ENCODE measurements around the gene STK10.

Gene STK10

DNA sequence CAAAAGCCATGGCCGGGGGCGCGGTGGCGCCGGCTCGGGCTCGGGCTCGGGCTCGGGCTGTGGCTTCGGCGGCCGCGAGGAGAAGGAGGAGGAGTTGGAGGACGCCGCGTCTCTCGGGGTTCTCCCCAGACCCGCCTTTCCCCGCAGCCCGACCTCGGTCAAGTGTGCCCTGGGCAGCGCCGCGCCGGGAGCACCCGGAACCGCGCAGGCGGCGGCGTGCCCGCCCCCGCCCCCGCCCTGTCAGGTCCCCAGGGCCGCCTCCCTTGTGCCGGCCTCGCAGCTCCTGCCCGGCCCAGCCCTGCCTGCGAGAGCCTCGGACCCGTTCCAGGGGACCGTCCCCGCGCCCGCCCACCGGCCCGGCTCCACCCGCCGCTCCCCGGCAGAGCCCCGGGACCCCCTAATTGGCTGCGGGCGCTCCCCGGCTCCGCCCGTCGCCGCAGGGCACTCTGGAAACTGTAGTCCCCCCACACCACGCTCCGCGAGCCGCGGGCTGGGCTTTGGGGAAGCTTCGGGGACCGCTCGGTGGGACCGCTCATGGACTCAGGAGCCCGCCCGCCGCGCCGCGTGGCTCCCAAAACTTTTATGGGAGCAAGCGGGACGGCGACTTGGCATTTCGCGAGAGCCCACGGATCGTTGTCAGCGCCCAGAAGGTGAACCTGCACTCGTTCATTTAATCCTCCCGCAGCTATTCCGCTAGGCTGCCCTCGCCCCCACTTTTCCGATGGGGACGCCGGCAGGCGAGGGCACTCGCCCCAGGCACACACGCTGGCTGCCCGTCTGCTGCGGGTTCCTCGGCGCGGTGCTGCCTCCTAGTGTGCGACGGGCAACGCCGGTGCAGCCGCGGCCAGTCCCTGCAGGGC, at the start of gene STK10:
TSS of gene STK10 (minus strand) at position 192 of the 860 bp plus-strand sequence. CDS start at position 10, 182 bp downstream.
- Histone ChIP-seq H3K4me3 (ENCODE audit: low read depth in 1 of 2, low read length in 2 of 2) (peak within 1 kb of the TSS; percentile 92 to 98), H3K4me2 (ENCODE audit: insufficient read depth, low read length) (peak within 1 kb of the TSS; percentile 89), H3K27ac (ENCODE audit: low read length) (peak within 1 kb of the TSS; percentile 70), H3K36me3 (ENCODE audit: insufficient read depth, low read length) (peaks cover 3% of the 10 kb centered on the region; the same call in 1 of the 2 replicates), H4K20me1 (ENCODE audit: insufficient read depth, low read length) (peaks cover 20% of the 10 kb centered on the region), H3K9me3 (ENCODE audit: insufficient read depth, low read length, severe bottlenecking) (no peaks in the 10 kb centered on the region), H3K4me1 (ENCODE audit: insufficient read depth, low read length) (peaks cover 34% of the 10 kb centered on the region), H3K27me3 (ENCODE audit: insufficient read depth, low read length, poor library complexity) (peaks cover 6% of the 10 kb centered on the region), H2AFZ (ENCODE audit: low read depth, low read length) (peak within 1 kb of the TSS; percentile 95), H3K9ac (ENCODE audit: low read depth, low read length) (peak within 1 kb of the TSS; percentile 81), H3K79me2 (ENCODE audit: insufficient read depth, low read length) (peaks cover 44% of the 10 kb centered on the region)
- peak; percentile 89 for DNase-seq
- TF ChIP-seq, protein P1, sequence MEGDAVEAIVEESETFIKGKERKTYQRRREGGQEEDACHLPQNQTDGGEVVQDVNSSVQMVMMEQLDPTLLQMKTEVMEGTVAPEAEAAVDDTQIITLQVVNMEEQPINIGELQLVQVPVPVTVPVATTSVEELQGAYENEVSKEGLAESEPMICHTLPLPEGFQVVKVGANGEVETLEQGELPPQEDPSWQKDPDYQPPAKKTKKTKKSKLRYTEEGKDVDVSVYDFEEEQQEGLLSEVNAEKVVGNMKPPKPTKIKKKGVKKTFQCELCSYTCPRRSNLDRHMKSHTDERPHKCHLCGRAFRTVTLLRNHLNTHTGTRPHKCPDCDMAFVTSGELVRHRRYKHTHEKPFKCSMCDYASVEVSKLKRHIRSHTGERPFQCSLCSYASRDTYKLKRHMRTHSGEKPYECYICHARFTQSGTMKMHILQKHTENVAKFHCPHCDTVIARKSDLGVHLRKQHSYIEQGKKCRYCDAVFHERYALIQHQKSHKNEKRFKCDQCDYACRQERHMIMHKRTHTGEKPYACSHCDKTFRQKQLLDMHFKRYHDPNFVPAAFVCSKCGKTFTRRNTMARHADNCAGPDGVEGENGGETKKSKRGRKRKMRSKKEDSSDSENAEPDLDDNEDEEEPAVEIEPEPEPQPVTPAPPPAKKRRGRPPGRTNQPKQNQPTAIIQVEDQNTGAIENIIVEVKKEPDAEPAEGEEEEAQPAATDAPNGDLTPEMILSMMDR (IDR thresholded peaks at IDR 0.05; ENCODE audit: borderline replicate concordance, extremely low read depth, low read length, poor library complexity, severe bottlenecking), result peak; percentile 93
- no peak for TF ChIP-seq EZH2 (IDR thresholded peaks at IDR 0.05; ENCODE audit: borderline replicate concordance, low read depth, low read length, severe bottlenecking)
- ATAC-seq (ENCODE audit: insufficient read depth, low read depth), result peak; percentile 90

DNA sequence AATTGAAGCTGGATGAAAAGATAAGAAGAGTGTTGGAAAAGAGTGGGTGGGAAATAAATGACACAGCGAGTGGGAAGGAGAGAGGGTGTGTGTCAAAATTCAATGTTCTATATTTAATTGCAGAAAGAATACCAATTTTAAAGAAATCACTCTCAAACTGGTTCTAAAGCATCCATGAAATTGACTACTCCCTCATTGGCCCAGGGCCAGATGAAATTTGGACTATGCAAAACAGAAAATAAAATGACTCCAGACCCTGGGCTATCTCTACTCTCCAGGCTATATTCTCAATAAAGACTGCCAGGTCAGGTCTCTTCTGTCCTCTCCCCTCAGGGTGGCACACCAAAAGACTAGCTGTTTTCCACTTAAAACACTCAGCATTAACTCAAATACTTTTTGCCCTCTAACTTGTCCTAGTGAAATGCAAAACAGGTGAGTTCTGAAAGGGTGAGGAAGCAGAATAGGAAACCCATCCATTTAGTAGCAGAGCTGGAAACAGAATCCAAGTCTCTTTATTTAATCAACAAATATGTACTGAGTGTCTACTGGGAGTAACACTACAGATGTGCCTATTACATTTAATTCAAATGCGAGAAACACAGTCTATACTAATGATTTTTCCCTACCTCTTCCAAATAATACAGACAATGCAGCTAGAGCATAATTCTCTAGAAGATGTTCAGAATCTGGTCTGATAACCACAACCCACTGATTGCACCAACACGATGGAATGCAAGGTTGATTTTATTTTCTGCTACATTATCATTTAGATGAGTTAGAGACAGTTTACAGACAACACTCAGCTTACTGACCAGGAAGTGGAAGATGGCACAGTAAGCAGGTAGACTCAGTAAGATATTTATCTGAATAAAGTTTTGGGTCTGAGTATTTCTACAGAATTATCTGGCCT, 48.1 kb upstream of the STK10 start:
- Histone ChIP-seq H3K4me3 (ENCODE audit: low read depth in 1 of 2, low read length in 2 of 2) (no peak overlapping the region), H3K9ac (ENCODE audit: low read depth, low read length) (no peak overlapping the region), H3K4me2 (ENCODE audit: insufficient read depth, low read length) (no peak overlapping the region), H3K9me3 (ENCODE audit: insufficient read depth, low read length, severe bottlenecking) (no peaks in the 10 kb centered on the region), H2AFZ (ENCODE audit: low read depth, low read length) (no peak overlapping the region), H3K79me2 (ENCODE audit: insufficient read depth, low read length) (peaks cover 13% of the 10 kb centered on the region), H3K27ac (ENCODE audit: low read length) (no peak overlapping the region), H3K4me1 (ENCODE audit: insufficient read depth, low read length) (peaks cover 21% of the 10 kb centered on the region), H4K20me1 (ENCODE audit: insufficient read depth, low read length) (peaks cover 18% of the 10 kb centered on the region; the same call in 1 of the 2 replicates), H3K27me3 (ENCODE audit: insufficient read depth, low read length, poor library complexity) (no peaks in the 10 kb centered on the region), H3K36me3 (ENCODE audit: insufficient read depth, low read length) (peaks cover 29% of the 10 kb centered on the region)
- no peak for DNase-seq
- TF ChIP-seq, protein P1 (IDR thresholded peaks at IDR 0.05; ENCODE audit: borderline replicate concordance, extremely low read depth, low read length, poor library complexity, severe bottlenecking), result no peak
- TF ChIP-seq EZH2 (IDR thresholded peaks at IDR 0.05; ENCODE audit: borderline replicate concordance, low read depth, low read length, severe bottlenecking), result no peak
- ATAC-seq (ENCODE audit: insufficient read depth, low read depth), result no peak

DNA sequence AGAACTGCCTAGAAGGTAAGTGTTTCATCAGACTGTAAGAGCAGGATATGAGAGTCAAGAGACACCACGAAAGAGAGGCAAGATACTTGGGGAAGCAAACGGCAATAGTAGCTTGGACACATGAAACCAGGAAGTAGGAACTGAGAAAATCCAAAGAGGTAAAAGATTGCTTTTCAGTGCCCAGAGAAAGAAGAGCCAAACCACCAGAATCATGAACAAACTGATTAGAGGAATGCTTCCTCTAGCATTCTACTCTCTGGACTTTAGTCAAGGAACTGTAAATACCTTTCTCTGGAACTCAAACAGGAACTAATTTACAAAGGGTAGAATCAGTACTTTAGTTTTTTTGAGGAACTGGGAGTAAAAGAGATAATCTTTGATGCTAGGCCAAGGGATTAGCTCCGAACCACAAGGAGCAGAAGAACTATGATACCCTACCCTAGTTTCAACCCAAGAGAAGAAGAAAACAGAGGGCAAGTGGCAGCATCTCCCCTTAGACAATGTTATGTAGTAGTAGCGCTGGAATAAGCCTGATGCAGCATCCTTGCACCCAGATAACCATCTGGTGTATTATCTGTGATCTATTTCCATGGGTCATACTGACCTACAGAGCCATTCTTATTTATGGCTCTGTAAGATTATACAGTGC, 47.2 kb upstream of the STK10 start:
- Histone ChIP-seq H3K27me3 (ENCODE audit: insufficient read depth, low read length, poor library complexity) (no peaks in the 10 kb centered on the region), H4K20me1 (ENCODE audit: insufficient read depth, low read length) (peaks cover 18% of the 10 kb centered on the region; the same call in 1 of the 2 replicates), H3K4me2 (ENCODE audit: insufficient read depth, low read length) (no peak overlapping the region), H3K4me1 (ENCODE audit: insufficient read depth, low read length) (peaks cover 21% of the 10 kb centered on the region), H3K9me3 (ENCODE audit: insufficient read depth, low read length, severe bottlenecking) (no peaks in the 10 kb centered on the region), H3K79me2 (ENCODE audit: insufficient read depth, low read length) (peaks cover 13% of the 10 kb centered on the region), H3K4me3 (ENCODE audit: low read depth in 1 of 2, low read length in 2 of 2) (no peak overlapping the region), H3K9ac (ENCODE audit: low read depth, low read length) (no peak overlapping the region), H3K36me3 (ENCODE audit: insufficient read depth, low read length) (peaks cover 37% of the 10 kb centered on the region), H3K27ac (ENCODE audit: low read length) (no peak overlapping the region), H2AFZ (ENCODE audit: low read depth, low read length) (no peak overlapping the region)
- ATAC-seq (ENCODE audit: insufficient read depth, low read depth), result no peak
- DNase-seq, result no peak
- TF ChIP-seq, protein P1 (IDR thresholded peaks at IDR 0.05; ENCODE audit: borderline replicate concordance, extremely low read depth, low read length, poor library complexity, severe bottlenecking), result no peak
- no peak for TF ChIP-seq EZH2 (IDR thresholded peaks at IDR 0.05; ENCODE audit: borderline replicate concordance, low read depth, low read length, severe bottlenecking)
